NCI-H146 (cell line): Measurements from ENCODE around the gene TNIK.

Experiments used
- DNase-seq: peaks from one replicate; lab custom pipeline; 2025; lab: John Stamatoyannopoulos, UW

The TNIK gene

DNA sequence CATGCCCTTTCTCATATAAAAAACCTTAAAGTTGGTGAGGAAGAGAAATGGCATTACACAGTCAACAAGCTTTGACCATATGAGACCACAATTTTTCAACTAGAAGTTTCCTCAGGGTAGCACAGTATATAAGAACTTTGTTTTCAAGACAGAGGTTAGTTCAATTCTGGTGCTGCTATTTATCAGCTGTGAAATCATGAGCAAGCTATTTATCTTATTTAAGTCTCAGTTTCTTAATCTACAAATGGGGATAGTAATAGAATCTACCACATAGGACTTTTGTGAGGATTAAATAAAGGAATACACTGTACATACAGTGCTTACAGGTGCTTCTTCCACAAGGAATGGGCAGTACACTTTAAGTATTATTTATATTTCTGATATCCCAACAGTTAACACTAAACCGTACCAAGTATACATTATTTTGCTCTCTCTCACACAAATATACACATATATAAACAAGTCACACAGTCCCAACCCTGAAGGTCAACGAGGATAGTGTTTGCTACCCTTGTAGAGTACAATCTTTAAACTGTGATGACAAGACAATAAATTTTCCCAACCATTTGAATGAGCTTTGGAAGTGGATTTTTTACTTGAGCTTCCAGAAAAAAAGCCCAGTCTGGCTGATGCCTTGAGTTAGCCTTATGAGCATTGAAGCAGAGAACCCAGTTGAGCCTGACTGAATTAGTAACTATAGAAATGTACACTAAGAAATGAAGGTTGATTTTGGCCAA lies 178.8 kb downstream of the TNIK start:
- no peak for DNase-seq

DNA sequence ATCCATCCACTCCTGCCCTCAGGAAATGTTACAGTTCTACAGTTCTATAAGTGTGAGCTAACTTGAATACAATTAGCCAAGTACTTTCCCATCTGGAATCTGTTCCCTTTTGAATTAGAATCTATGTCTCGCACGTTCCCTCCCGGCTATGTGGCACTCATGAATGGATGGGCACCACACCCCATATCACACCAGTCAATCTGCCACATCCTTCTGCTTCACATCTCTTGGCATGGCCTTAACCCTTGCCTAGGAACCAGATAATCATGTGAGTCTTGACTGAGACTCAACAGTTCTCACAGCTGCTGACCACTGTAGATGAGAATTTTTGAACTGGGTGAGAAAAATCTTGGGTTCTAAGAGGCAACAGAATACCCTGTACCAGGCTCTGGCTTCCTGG lies 180.2 kb downstream of the TNIK start:
- no peak for DNase-seq

DNA sequence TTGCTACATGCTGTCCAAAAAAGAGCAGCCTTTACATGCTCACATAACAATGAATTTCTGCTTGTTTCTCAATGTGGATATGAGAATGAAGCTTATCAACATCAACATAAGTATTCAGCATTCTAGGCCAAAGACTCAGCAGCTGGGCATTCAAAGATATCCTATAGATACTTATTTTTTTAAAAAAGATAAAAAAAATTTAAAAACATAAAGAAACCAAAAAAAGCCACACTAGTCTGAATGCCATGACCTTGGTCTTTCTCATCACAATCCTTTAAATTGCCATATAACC lies 182.0 kb downstream of the TNIK start:
- no peak for DNase-seq

DNA sequence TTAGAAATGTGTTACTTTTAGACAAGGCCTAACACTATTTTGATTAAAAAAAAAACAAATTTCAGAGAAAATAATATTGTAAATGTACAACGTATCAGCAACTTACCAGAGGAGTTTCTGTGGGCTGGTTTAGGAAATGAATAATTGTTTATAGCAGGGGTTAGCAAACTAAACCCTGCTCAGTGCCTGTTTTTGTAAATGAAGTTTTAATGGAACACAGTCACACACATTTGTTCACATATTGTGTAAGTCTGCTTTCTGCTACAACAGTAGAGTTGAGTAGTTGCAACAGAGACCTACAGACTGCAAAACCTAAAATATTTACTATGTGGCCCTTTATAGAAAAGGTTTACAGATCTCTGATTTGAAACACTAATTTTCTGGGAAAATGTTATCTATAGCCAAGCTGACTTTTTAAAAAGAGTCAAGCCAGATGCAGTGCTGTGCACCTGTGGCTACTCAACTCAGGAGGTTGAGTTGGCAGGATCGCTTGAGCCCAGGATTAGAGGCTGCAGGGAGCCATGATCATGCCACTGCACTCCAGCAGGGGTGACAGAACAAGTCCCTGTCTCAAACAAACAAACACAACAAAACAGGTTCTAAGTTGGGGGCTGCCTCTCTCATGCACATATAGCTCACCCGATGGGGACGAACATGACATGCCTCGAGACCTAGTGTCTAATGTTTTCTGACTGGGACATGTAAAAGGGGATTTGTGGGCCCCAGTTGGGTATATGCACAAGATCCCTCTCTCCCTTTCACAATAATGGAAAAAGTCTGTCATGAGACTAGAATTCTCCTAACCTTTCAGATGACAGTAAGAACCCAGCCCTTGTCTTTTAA lies 182.5 kb downstream of the TNIK start:
- no peak for DNase-seq

DNA sequence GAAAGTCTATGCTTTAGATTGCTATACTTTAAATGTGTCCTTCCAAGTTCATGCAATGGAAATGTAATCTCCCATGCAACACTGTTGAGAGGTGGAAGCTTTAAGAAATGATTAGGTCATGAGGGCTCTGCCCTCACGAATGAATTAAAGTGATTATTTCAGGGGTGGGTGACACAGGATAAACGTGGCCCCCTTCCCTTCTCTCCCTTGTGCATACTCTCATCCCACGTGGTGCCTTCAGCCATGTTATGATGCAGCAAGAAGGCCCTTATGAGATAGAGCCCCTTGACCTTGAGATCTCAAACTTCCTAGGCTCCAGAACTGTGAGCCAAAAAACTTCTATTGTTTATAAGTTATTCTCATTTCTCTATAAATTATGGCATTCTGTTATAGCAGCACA lies 183.3 kb downstream of the TNIK start:
- DNase-seq: no peak

DNA sequence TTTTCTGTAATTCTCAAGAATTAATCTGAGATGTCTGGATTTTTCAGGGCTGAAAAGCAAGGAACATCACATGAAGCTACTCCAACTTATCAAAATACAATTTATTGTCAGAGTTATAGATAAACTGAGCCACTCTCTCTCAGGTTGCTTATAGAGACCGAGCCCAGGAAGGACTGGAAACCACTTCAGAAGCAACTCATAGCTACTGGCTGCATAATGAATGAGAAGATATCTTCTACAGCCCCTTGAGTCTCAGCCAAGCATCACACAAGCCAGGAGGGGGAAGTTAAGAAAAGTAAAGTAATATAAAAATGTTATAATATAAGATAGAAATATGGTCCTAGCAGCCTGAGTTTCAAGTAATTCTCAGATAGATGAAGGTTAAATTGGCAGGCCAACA lies 186.0 kb downstream of the TNIK start:
- DNase-seq: no peak

DNA sequence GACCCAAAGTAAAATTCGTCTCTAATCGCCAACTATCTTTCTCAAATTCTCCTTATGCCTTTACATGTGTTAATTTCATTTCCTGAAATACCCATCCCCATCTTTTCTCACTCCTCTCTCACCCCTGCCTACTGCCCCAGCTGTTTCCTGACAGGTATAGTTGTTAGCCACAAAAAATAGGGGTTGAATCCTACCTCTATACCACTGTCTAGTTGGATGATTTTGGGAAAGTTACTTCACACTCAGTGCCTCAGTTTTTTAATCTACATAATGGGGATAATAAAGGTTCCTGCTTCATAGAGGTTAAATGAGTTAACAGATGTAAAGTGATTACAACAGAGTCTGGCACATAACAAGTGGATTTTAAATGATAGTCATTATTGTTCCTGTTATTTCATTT lies 189.7 kb downstream of the TNIK start:
- no peak for DNase-seq

DNA sequence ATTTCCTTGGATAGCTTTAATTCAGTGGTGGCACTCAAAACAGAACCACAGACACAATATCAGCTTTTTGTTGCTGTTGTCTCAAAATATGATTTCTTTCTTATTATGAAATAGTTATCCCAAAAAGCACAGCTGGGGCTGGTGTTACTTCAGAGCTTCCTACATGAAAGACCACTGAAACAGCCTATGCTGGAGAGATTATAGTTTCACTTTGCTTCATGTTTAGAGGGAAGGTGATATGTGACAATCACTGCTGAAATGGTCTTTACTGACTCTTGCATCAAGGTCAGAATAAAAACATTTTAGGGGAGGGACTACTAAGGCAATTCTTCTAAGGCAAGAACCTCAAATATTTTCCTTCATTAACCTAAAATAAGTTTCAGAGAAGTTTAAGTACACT lies 190.7 kb downstream of the TNIK start:
- no peak for DNase-seq

DNA sequence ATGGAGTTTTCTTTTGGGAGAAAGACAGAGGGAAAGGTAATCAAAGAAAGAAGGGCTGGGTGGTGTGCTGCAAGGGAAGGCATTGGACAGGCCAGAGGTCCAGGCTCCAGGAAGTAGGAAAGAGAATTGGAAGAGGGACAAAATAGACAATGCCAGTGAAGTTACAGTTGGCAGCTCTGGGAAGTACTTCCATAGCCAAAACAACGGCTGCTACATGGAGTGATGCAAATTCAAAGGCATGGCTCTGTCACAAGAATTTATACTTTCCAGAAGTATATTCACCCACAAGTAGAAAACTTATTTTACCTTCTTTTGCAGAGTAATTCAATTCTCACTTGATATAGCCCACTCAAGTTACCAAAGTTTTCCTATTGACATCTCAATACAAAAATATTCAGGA lies 191.5 kb downstream of the TNIK start:
- DNase-seq: no peak

DNA sequence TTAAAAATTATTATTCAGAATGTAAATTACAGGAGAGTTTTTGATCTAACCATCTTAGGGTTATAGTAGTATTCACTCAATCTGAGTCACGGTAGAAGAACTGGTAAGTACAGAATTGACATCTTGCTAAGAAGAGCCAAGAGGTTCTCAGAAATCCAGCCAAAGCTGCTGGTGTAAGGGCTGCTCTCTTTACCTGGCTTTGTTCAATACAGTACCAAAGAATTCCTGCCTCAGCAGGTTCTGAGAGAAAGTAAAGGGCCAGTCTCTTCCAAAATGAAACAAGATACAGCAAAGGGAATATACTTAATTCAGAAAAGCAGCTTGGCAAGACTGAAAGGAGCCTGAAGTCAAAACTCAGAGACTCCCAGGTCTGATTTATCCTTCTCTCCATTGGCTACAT lies 193.1 kb downstream of the TNIK start:
- no peak for DNase-seq

DNA sequence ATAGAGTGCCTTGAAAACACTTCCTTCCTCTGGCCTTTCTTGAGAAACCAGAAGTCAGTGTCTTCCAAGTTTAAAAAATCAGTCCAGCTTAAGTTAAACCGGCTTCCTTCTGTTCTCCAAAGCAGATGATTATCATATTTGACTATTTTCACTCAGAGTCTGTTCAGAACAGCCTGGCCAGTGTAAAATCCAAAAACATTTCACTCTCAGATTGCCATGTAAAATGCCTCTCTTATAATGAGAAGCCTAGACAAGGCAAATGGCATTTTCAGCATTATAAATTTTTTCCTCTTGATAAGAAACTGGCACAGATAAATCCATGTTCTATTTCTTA lies 193.5 kb downstream of the TNIK start:
- DNase-seq: no peak

DNA sequence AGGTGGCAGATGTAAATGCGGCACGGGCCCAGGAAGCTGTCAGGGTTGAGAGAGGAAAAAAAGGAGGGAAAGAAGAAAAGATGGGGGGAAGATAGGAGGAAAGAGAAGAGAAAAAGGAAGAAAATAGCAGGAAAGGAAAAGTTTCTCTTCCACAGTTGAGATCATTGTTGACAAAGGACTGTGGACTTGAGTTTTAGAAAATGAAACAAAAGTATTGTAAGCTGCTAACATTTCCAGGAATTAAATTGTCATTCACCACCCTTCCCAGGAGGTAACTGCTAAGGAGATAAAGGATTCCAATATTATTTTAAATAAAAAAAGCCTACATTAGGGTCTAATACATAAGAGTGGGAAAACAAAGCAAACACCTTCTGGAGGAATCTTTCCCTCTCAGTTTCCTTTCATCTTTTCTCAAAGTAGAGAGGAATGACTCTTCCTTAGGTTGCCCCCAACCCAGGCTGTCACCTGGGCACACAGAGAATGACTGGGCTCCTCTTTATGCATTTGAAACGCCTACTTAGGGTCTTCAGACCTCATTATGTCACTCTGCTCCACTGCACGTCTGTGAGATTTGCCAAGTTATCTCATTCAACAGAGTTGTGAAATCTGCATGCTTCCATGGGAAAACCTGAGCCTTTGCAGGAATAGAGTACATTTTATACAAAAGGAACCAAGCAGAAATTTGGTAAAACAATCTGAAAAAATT lies 194.0 kb downstream of the TNIK start:
- DNase-seq: no peak

DNA sequence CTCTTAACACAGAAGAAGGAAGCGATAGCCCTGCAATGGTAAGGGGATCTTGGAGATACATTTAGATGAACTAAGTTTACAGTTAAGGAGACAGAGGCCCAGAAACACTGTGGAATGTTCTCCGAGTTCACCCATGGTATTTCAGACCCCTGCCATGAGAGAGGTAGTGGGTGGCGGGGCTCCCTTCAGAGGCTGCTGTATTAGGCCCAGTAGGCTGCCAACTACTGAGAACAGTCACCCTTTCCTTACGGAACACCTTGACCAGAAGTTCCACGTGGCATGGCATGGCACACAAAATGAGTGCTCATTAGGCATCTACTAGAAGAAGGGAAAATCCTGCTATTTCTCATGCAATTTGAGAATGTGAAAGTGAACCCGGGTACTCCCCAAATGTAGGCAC lies 195.4 kb downstream of the TNIK start:
- no peak for DNase-seq

DNA sequence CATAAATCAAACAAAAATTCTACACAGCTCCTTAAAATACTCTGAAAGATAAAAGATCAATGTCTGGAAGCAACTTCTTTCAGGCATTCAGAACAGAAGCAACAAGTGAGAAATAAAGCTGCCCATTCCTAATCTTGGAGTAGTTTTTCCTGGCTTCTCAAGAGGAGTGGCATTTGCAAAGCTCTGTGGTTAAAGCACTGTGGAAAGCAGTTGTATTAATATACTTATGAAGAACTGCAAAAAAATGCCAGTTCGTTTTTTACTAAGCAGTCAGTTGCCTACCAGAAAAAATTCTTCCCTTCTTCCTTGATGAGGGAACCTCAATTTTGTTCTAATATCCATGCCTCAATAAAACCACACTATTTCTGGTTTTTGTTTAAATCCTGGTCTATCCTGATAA lies 197.8 kb downstream of the TNIK start:
- no peak for DNase-seq

DNA sequence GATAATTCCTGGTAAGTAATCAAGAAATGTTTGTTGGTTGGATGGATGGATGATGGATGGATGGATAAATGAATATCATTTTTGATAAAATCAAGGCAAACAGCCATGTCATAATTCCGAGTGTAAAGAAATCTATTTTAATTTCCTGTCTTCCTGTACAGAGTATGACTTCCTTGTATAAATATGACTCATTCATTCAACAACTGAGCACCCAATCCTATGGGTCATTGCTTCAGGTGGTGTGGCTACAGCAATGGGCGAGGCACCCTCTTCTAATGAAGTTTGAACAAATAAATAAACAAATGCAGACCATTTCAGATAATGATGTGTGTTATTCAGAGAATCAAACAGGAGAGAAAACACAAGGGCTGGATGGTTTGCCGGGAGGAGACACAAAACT lies 198.7 kb downstream of the TNIK start:
- no peak for DNase-seq

DNA sequence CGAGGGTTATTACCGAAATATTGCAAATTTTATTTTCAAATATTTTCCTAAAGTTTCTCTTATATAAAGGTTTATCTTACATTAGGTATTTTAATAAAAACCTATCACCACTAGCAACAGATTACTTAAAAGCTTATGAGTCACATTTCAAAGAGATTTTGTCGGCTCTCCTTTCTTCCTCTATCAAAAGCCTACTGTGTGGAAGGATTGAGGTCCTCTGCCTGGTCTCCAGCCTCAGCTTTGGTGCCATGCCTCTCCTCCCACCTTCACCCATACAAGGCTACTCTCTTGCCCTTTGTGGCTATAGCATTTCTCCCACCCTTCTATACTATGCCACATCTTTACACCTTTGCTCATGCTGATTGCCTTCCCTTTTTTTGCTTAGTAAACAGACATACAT lies 199.3 kb downstream of the TNIK start:
- DNase-seq: no peak

DNA sequence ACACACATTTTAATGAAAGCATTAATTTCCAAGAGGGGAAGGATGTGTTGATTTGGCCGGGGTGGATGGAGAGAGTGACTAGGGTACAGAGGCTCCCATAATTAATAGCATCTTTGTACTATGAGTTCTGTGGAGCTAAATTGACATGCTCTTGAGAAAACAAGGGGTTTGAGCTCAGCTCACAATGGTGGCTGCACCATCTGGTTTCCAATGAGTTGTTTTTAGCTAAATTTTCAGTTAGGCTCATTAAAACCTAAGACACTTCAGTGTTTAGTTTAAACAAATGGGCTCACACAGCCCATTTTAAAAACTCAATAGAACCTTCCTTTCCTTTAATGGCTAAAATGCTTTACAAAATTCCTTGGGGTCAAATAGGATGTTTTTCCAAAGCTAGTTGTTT lies 199.7 kb downstream of the TNIK start:
- no peak for DNase-seq

DNA sequence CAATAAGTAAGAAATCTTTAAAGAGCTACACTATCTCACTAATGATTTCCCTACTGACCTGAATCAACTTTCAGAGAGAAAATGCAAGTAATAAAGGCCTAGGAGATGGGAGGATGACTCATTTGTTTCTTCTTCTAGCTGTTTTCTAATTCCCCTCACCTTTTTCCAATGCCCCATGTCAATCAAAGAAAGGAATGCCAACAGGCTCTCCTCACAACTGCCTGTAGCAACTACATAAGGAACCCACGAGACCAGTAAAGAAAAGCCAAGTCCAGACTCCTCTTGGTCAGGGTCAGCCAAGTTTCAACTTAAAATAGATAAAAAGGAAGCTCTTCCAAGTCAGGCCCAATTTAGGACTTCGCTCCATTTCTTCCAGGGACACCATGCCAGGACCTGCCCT lies 201.9 kb downstream of the TNIK start:
- DNase-seq: no peak

DNA sequence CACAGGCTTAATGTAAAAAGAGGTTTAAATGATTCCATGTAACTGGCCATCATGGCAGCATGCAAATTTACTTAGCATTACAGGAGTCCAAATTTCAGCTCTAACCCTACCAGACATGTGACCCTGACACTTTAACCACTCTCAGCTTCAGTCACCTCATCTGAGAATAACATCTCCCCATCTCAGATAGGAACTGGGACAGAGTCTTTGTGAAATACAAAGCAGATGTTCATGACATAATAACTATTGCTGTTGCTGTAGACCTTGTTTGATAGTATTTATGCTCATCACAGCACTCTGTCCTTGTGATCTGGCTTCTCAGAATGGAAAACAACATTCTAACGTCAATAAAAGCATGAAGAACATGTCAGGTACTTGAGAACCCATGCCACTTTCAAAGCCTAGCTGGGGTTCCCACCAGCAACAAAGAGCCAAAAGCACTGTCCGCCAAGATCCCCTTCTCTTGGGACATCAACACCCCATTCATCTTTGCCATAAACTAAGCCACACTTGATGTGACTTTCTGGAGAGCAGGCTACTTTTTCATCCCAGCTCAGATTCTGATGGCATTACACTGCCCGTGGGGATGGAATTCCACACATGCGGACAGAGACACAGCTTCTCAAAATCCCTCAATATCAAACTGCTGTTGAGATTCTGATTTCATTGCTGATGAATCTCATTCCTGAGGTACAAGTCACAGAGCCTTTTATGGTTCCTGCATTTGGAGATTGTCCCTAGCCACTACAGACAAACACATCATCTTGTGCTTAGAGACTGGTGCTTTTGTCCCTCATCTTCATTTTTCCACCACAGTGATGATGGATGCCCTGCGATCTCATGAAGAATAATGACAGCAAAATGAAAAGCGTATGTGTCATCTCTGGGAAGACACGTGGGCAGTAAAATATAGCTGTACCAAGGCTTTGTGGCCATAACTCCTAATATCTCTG lies 202.7 kb downstream of the TNIK start:
- no peak for DNase-seq

DNA sequence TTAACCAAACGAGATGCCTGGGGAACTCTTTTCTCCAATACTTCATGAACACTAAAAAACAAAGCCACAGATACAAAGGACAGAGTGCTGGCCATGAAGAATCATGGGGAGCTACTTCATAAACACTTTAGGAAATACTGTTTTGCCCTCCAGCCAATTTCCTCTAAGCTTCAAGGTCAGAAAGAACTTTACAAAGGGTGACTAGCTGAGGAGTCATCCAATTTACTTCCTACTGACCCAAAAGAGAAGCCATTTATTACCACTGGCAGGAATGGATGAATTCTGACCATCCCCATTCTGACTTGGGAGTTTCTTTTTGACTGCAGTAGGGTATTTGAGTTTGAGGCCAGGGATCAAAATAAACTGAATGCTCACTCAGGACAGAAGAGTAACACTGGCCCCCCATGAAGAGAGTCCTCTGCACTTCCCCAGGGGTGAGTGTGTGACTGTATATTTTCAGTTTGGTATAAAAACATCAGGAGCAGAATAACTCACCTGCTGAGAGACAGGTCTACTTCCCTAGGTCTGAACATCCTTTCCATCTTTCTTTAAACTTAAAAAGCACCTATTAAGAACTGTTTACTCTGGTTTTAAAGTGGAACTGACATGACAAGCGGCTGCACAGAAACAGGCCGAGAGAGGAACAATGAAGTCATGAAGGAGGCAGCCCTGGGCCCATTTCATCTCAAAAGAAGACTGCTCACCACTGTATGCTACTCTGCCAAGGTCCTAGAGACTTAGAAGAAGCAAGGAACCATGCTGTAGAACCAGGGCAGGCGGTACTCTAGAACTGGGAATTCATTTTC lies 203.6 kb downstream of the TNIK start:
- no peak for DNase-seq

DNA sequence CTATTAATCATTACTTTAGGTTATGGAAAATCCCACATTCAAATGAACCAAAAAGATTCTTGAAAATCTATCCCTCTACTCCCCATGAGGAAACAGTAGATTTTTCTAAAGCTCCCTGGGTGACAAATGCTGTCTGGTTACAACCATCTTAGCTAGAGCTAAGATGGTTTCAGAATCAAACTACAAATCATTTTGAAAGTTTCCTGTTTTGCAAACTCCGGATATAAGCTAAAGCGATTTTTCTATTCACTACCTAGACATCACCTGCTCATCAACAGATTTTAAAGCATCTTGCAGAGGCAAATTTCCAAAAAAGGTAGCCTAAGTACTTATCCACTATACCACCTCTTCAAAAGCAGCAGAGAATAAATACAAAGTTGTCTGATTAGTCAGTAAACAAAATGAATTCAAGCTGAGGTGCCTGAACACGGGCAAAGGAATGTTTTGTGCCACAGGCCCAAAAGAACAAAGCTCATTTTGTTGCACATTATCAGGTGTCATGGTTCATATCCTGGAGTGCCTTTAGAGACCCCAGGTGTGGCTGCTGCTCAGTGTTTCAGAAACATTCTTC lies 204.9 kb downstream of the TNIK start:
- no peak for DNase-seq
